ENCODE data around the gene ZNF391. TPM values are rescaled to one million over a fixed set of nuclear protein-coding genes. Genes with fewer than 3 reads are reported as not detected.

ZNF391 gene
- total RNA-seq, 1 donor from 2014 or later, result 7.2 TPM

Other genes with a start within 250 kb of the ZNF391 start
- gene PRSS16, start 141.1 kb upstream of the ZNF391 start, total RNA-seq, result 2.0 and 2.3 TPM in 2 replicates
- gene POM121L2, start 76.5 kb upstream of the ZNF391 start, total RNA-seq, result not detected in 2 replicates
- gene ZNF184, start 84.3 kb downstream of the ZNF391 start, total RNA-seq, result 5.1 and 5.7 TPM in 2 replicates

All from astrocyte (in vitro differentiated cells and primary cell).